Endothelial cell of umbilical vein (primary cell): ENCODE results near the gene FTO.

Experiments used
- POLR2AphosphoS5 ChIP-seq: IDR thresholded peaks from 2 replicates; pipeline ENCODE4 v1.6.1; 2012; ENCODE audit warnings: low read depth, mild to moderate bottlenecking, control low read depth, low read length, moderate library complexity; ENCODE audit not compliant: insufficient read depth
- TF ChIP-seq, protein P1 (sequence below): IDR thresholded peaks from 2 replicates; pipeline ENCODE4 v1.6.1; 2011; ENCODE audit not compliant: insufficient read depth, insufficient read length
- TF ChIP-seq, protein P2 (sequence below), 2 donors: IDR thresholded peaks; 1 replicate in 1 of 2; 2 replicates in 1 of 2; pipeline ENCODE4 v1.5.1; 2011; ENCODE audit warnings: low read length in 2 of 2, mild to moderate bottlenecking in 2 of 2, moderate library complexity in 2 of 2, control low read depth in 1 of 2, inconsistent platforms in 1 of 2, low read depth in 1 of 2; ENCODE audit not compliant: insufficient read depth in 1 of 2; ENCODE audit errors: extremely low read depth in 1 of 2

DNA sequence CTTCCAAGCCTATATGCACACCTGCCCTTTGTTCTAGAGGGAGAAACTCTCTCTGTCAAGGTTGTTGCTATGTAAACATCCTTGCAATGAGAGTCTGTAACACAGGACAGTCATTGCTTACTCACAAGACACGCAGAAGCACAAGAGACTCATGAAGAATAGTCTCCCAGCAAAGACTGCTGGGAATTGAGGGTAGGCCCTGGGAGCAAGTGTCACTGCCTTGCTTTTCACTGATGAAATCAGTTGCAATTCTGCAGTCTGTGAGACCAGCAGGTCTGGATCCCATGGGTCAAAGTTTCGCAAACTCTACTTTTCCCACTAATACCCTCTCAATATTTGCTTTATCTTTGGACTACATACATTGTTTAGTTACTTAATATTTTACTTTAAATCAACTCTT, 177.4 kb downstream of the FTO start:
- TF ChIP-seq, protein P1, sequence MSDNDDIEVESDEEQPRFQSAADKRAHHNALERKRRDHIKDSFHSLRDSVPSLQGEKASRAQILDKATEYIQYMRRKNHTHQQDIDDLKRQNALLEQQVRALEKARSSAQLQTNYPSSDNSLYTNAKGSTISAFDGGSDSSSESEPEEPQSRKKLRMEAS, result no peak
- no peak for TF ChIP-seq POLR2AphosphoS5
- TF ChIP-seq, protein P2, sequence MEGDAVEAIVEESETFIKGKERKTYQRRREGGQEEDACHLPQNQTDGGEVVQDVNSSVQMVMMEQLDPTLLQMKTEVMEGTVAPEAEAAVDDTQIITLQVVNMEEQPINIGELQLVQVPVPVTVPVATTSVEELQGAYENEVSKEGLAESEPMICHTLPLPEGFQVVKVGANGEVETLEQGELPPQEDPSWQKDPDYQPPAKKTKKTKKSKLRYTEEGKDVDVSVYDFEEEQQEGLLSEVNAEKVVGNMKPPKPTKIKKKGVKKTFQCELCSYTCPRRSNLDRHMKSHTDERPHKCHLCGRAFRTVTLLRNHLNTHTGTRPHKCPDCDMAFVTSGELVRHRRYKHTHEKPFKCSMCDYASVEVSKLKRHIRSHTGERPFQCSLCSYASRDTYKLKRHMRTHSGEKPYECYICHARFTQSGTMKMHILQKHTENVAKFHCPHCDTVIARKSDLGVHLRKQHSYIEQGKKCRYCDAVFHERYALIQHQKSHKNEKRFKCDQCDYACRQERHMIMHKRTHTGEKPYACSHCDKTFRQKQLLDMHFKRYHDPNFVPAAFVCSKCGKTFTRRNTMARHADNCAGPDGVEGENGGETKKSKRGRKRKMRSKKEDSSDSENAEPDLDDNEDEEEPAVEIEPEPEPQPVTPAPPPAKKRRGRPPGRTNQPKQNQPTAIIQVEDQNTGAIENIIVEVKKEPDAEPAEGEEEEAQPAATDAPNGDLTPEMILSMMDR (IDR thresholded peaks at IDR 0.05; ENCODE audit: extremely low read depth in 1 of 2, insufficient read depth in 1 of 2, low read depth in 1 of 2, low read length in 2 of 2), result no peak
